Fibroblast of upper back skin (primary cell): ENCODE results near the gene FAM3B.

Experiments used
- DNase-seq: peaks from one replicate; pipeline ENCODE4 v3.0.0-alpha.2; 2013

The FAM3B gene

DNA sequence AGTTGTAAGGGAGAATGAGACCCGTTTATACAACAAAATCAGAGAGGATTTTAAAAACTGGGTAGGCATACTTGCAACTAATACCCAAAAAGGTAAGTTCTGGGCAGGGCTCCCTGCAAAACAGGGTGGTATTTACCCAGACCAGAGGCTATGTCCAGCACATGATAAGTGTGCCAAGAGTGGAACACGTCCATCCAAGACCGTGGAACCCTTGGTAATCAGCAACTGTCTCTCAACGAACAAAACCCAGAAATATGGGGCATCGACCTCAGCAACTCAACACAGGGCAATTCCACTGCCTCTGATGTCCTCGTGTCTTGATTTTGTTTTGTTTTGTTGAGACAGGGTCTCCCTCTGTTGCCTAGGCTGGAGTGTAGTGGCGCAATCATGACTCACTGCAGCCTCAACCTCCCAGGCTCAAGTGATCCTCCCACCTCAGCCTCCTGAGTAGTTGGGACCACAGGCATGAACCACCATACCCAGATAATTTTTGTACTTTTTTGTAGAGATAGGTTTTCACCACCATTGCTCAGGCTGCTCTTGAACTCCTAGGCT is 82.7 kb downstream of the FAM3B start:
- DNase-seq, result no peak

DNA sequence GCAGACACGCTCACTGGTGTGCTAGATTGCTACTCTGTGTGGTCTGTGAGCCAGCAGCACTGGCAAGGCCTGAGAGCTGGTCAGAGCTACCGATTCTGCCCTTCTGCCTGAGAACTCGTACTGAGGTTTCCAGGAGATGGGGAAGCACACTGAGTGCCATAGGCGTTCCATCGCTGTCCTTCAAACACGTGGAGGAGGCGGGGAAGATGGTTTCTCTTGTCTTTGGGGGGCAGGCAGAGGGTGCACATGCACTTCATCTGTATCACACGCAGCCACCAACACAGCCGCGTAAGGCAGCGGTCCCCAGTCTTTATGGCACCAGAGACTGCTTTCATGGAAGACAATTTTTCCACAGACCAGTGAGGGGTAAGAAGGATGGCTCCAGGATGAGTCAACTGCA is 85.6 kb downstream of the FAM3B start:
- DNase-seq, result no peak

DNA sequence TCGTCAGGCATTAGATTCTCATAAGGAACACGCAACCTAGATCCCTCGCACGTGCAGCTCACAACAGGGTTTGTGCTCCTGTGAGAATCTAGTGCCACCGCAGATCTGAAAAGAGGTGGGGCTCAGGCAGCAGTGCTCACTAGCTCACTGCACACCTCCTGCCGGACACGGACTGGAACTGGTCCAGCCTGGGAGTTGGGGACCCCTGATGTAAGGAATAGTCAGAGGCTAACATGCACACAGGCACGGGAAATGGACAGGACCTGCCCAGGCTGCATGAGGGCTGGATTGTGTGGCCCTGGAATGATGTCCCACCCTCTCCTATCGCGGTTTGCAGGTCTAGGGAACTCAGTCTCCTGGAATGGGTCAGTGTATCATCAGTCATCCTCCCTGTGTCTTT is 86.2 kb downstream of the FAM3B start:
- DNase-seq, result no peak

DNA sequence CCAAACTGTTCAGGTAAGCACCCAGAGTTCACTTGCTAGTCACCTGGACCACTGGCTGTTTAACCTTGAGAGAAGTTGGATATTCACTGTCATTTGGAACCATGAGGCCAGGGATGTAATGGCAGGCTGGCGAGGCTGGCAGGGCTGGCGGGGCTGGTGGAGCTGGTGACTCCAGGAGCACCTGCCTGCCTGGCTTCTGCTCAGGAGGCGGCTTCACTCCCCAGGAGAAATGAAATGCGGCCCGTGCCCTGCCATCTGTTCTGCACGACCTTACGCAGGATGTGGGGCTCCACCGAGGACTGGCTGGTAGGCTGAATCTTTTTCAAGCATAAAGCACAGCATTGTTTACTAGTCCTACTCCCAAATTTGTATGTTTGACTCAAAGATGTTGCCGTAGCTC is 86.7 kb downstream of the FAM3B start:
- DNase-seq, result no peak

DNA sequence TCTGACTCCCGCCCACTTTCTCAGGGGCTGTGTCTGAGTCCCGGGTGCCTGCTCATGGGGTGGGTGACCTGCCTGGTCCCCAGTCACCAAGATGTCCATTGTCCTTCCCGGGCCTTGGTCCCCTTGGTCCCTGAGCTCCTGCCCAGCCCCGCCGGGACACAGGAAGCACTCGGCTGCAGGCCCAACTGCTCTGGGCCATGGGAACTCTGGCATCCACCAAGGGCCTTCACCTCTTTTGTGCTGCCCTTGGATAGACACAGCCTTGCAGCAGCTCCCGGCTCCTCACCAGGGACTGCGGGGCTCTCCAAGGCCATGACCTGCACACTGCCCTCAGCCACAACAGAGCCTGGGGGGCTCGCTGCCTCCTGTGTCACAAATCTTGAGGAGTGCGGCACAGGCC is 87.4 kb downstream of the FAM3B start:
- DNase-seq, result no peak

DNA sequence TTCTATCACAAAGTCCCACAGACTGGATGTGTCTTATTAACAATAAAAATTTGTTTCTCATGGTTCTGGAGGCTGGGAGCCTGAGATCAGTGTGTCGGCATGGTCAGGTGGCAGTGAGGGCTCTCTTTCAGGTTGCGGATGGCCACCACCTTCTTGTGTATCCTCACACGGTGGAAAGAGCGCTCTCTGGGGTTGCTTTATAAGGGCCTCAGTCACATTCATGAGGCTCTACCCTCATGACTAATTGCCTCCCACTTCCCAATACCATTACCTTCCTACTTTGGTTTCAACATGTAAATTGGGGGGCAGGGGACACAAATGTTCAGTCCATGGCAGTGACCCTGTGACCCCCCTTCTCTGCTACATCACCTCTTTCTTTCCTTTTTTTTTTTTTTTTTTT is 88.7 kb downstream of the FAM3B start:
- no peak for DNase-seq

DNA sequence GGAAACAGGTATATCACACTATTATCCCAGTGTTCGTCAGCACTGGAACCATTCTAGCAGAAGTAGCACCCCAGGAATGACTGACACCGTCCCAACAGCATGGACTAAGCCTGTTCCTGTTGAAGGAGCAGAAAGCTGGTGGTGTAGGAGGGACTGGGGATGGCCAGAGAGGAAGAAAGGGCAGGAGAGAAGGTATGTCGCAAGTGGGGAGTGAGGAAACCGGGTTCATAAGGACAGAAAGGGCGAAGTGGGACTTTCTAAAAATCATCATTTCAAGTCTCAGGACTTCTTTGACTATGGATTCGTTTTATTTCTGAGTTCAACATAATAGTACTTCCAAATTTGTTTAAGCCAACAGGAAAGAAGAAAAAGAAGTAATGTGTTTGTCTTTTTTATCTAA is 89.7 kb downstream of the FAM3B start:
- no peak for DNase-seq
